OCI-LY7 (cell line): ENCODE data around the gene ZNF423. TPM values are rescaled to one million over a fixed set of nuclear protein-coding genes. Genes with fewer than 3 reads are reported as not detected.

Source experiments
- BruUV-seq: library from RNA; stranded (reverse); fragments of 400-500 nt; replicated peaks from 2 replicates; lab custom pipeline; 2021; lab: Mats Ljungman, UMichigan
- CTCF ChIA-PET: fragments of 300-600 bp; sonication (Branson Sonifier 250); formaldehyde crosslinking; loops from one replicate; lab custom pipeline; 2022; ENCODE audit warnings: antibody characterized with exemption; ENCODE audit not compliant: unreplicated experiment; lab: Charles Lee
- POLR2A ChIA-PET: fragments of 300-600 bp; sonication (Branson Sonifier 250); formaldehyde crosslinking; loops from one replicate; lab custom pipeline; 2022; ENCODE audit warnings: antibody characterized with exemption; lab: Charles Lee
- DNase-seq: peaks from one replicate; pipeline ENCODE4 v3.0.0-alpha.2; 2015; ENCODE audit warnings: low spot score
- H2AFZ ChIP-seq: fragments of 200-600 bp; sonication (generic), shearing (Covaris generic); 2 replicates; pipeline ENCODE4 v1.6.1; 2014; ENCODE audit warnings: mild to moderate bottlenecking, antibody characterized with exemption, low read length, moderate library complexity
- H3K27ac ChIP-seq: fragments of 200-600 bp; sonication (generic); 2 replicates; pipeline ENCODE4 v1.5.1; 2014; ENCODE audit warnings: mixed run types, low read depth, mild to moderate bottlenecking, moderate library complexity, low read length, inconsistent platforms; ENCODE audit not compliant: poor library complexity, severe bottlenecking
- H3K36me3 ChIP-seq: fragments of 200-600 bp; sonication (generic); 2 replicates; pipeline ENCODE4 v1.6.1; 2014; ENCODE audit warnings: mild to moderate bottlenecking, antibody characterized with exemption, low read length, moderate library complexity, mixed read lengths; ENCODE audit not compliant: insufficient read depth
- H3K4me1 ChIP-seq: fragments of 200-600 bp; sonication (generic); 2 replicates; pipeline ENCODE4 v1.5.1; 2014; ENCODE audit warnings: mild to moderate bottlenecking, low read length; ENCODE audit not compliant: insufficient read depth, poor library complexity, severe bottlenecking
- H3K4me2 ChIP-seq: fragments of 200-600 bp; sonication (generic); 2 replicates; pipeline ENCODE4 v1.6.1; 2014; ENCODE audit warnings: mild to moderate bottlenecking, low read length
- H3K4me3 ChIP-seq: fragments of 200-600 bp; sonication (generic); 2 replicates; pipeline ENCODE4 v1.5.1; 2014; ENCODE audit warnings: mild to moderate bottlenecking, low read depth, low read length; ENCODE audit not compliant: poor library complexity, severe bottlenecking
- H3K79me2 ChIP-seq: fragments of 200-600 bp; sonication (generic); 2 replicates; pipeline ENCODE4 v1.6.1; 2016; ENCODE audit warnings: low read depth, mild to moderate bottlenecking, low read length, moderate library complexity, mixed read lengths; ENCODE audit not compliant: insufficient read depth
- H3K9me2 ChIP-seq: fragments of 200-600 bp; sonication (generic); 2 replicates; pipeline ENCODE4 v1.6.1; 2016; ENCODE audit warnings: mild to moderate bottlenecking, low read length, mixed read lengths; ENCODE audit not compliant: insufficient read depth
- H3K9me3 ChIP-seq: fragments of 200-600 bp; sonication (generic); 2 replicates; pipeline ENCODE4 v1.6.1; 2014; ENCODE audit warnings: mild to moderate bottlenecking, mixed run types, low read length, mixed read lengths
- H4K20me1 ChIP-seq: fragments of 200-600 bp; sonication (generic); 2 replicates; pipeline ENCODE4 v1.6.1; 2014; ENCODE audit warnings: mild to moderate bottlenecking, antibody characterized with exemption, low read length, moderate library complexity, mixed read lengths; ENCODE audit not compliant: insufficient read depth
- CTCF ChIP-seq: fragments of 200-600 bp; sonication (generic); conservative IDR thresholded peaks from 2 replicates; pipeline ENCODE4 v1.5.1; 2014; ENCODE audit warnings: mild to moderate bottlenecking, antibody characterized with exemption, low read length, moderate library complexity, mixed read lengths
- EZH2phosphoT487 ChIP-seq: fragments of 200-600 bp; sonication (generic); IDR thresholded peaks from 2 replicates; pipeline ENCODE4 v1.6.1; 2018; ENCODE audit warnings: low read depth, borderline replicate concordance, mild to moderate bottlenecking, mixed run types, antibody characterized with exemption, low read length, moderate library complexity, mixed read lengths
- intact Hi-C: fragments of 100-400 bp; cut with micrococcal nuclease; formaldehyde crosslinking; loops from one replicate; pipeline ENCODE4 v1.10.0; 2022; ENCODE audit not compliant: unreplicated experiment
- total RNA-seq, 2 experiments: library from RNA; depleted of rRNA in 1 of 2; stranded (reverse); fragments of >200 nt in 1 of 2; shearing (Covaris generic) in 1 of 2; gene quantifications; 2 replicates each; pipeline ENCODE4 v1.2.3, GENCODE V29; 2014 to 2022

ZNF423 gene
- total RNA-seq, 2 experiments from 2014 or later, result 0.09 to 0.13 TPM

- Histone ChIP-seq H3K4me1 (no peaks in the 10 kb centered on the region), H3K79me2 (no peaks in the 10 kb centered on the region), H2AFZ (no peak overlapping the region), H3K36me3 (no peaks in the 10 kb centered on the region), H4K20me1 (no peaks in the 10 kb centered on the region), H3K4me2 (no peak overlapping the region), H3K9me3 (no peaks in the 10 kb centered on the region), H3K9me2 (no peaks in the 10 kb centered on the region), H3K4me3 (no peak overlapping the region), H3K27ac (no peak overlapping the region)
- ChIA-PET POLR2A (no interaction called here), CTCF (no interaction called here)
- intact Hi-C loops, result no loop called here
- TF ChIP-seq CTCF (no peak), EZH2phosphoT487 (no peak)
- no TSS peak for BruUV-seq
- DNase-seq, result no peak
Measured at GRCh38 chr16:49869731-49870130, 13.8 kb upstream of the ZNF423 start.

- Histone ChIP-seq H3K9me2 (no peaks in the 10 kb centered on the region), H3K27ac (no peak overlapping the region), H3K4me1 (no peaks in the 10 kb centered on the region), H3K4me3 (no peak overlapping the region), H3K79me2 (no peaks in the 10 kb centered on the region), H3K4me2 (no peak overlapping the region), H4K20me1 (no peaks in the 10 kb centered on the region), H3K36me3 (no peaks in the 10 kb centered on the region), H3K9me3 (no peaks in the 10 kb centered on the region), H2AFZ (no peak overlapping the region)
- intact Hi-C loops, result no loop called here
- ChIA-PET POLR2A (no interaction called here), CTCF (no interaction called here)
- no TSS peak for BruUV-seq
- no peak for DNase-seq
- TF ChIP-seq EZH2phosphoT487 (no peak), CTCF (no peak)
Measured at GRCh38 chr16:49867796-49868668, 12.1 kb upstream of the ZNF423 start.

GRCh38 chr16:49867234-49867633, 11.3 kb upstream of the ZNF423 start:
- no peak overlapping the region for H2AFZ ChIP-seq
- no peak overlapping the region for H3K4me3 ChIP-seq
- H4K20me1 ChIP-seq, result no peaks in the 10 kb centered on the region
- H3K36me3 ChIP-seq, result no peaks in the 10 kb centered on the region
- CTCF ChIA-PET, result interaction anchor here (0.6 kb wide), 1 partner anchor 318 kb away, joined by 5 read pairs; no protein-coding TSS in a partner anchor
- H3K4me1 ChIP-seq, result no peaks in the 10 kb centered on the region
- POLR2A ChIA-PET, result no interaction called here
- intact Hi-C loops, result no loop called here
- H3K79me2 ChIP-seq, result no peaks in the 10 kb centered on the region
- H3K27ac ChIP-seq, result no peak overlapping the region
- TF ChIP-seq EZH2phosphoT487, result no peak
- no peak for TF ChIP-seq CTCF
- no peak overlapping the region for H3K4me2 ChIP-seq
- no peaks in the 10 kb centered on the region for H3K9me3 ChIP-seq
- BruUV-seq, result no TSS peak
- no peaks in the 10 kb centered on the region for H3K9me2 ChIP-seq
- no peak for DNase-seq
